Measurements from ENCODE around the gene ROMO1. TPM values are rescaled to one million over a fixed set of nuclear protein-coding genes. Genes with fewer than 3 reads are reported as not detected.

ROMO1 gene
- total and polyA plus RNA-seq, 10 of the 15 experiments (the other 5 are each of a cell fraction or from before 2014, with no cell fraction given) = 23.2 to 631 (median 352) TPM

DNA sequence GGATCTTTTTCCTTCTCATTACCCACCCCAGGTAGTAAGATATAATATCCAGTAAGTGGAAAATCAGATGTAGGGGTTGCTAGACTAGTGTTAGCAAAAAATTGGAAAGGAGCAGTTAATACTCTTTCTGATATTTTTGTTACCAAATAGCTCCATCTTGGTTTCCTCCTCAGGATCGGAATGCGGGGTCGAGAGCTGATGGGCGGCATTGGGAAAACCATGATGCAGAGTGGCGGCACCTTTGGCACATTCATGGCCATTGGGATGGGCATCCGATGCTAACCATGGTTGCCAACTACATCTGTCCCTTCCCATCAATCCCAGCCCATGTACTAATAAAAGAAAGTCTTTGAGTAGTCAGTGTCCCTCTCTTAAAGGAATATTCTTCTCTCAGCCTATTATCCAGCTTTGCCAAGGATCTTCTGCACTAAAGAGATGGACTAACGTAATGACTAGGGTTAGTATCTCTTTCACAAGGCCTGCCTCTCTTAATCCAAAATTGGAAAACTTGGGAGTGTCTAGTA, 1.5 kb downstream of the ROMO1 start (continued):
- TF ChIP-seq, protein P1, sequence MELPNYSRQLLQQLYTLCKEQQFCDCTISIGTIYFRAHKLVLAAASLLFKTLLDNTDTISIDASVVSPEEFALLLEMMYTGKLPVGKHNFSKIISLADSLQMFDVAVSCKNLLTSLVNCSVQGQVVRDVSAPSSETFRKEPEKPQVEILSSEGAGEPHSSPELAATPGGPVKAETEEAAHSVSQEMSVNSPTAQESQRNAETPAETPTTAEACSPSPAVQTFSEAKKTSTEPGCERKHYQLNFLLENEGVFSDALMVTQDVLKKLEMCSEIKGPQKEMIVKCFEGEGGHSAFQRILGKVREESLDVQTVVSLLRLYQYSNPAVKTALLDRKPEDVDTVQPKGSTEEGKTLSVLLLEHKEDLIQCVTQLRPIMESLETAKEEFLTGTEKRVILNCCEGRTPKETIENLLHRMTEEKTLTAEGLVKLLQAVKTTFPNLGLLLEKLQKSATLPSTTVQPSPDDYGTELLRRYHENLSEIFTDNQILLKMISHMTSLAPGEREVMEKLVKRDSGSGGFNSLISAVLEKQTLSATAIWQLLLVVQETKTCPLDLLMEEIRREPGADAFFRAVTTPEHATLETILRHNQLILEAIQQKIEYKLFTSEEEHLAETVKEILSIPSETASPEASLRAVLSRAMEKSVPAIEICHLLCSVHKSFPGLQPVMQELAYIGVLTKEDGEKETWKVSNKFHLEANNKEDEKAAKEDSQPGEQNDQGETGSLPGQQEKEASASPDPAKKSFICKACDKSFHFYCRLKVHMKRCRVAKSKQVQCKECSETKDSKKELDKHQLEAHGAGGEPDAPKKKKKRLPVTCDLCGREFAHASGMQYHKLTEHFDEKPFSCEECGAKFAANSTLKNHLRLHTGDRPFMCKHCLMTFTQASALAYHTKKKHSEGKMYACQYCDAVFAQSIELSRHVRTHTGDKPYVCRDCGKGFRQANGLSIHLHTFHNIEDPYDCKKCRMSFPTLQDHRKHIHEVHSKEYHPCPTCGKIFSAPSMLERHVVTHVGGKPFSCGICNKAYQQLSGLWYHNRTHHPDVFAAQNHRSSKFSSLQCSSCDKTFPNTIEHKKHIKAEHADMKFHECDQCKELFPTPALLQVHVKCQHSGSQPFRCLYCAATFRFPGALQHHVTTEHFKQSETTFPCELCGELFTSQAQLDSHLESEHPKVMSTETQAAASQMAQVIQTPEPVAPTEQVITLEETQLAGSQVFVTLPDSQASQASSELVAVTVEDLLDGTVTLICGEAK (IDR thresholded peaks at IDR 0.05; ENCODE audit: borderline replicate concordance) = no peak
- no peak for TF ChIP-seq MYB (IDR thresholded peaks at IDR 0.05; ENCODE audit: borderline replicate concordance, low read depth, low read length)
- TF ChIP-seq, protein P2, sequence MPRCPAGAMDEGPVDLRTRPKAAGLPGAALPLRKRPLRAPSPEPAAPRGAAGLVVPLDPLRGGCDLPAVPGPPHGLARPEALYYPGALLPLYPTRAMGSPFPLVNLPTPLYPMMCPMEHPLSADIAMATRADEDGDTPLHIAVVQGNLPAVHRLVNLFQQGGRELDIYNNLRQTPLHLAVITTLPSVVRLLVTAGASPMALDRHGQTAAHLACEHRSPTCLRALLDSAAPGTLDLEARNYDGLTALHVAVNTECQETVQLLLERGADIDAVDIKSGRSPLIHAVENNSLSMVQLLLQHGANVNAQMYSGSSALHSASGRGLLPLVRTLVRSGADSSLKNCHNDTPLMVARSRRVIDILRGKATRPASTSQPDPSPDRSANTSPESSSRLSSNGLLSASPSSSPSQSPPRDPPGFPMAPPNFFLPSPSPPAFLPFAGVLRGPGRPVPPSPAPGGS (IDR thresholded peaks at IDR 0.05; ENCODE audit: borderline replicate concordance, insufficient read depth, low read depth, low read length, poor library complexity, severe bottlenecking) = no peak
- TF ChIP-seq YBX1 (IDR thresholded peaks at IDR 0.05) = no peak
- TF ChIP-seq SMAD5 (IDR thresholded peaks at IDR 0.05; ENCODE audit: low read depth) = 0 out of 2 replicates have a peak, but pooled peaks have one; percentile 51
- no peak for TF ChIP-seq EGR1 (IDR thresholded peaks at IDR 0.05; ENCODE audit: borderline replicate concordance in 1 of 2, low read depth in 2 of 2, low read length in 2 of 2)
- TF ChIP-seq HCFC1 (IDR thresholded peaks at IDR 0.05; ENCODE audit: low read length) = no peak
- no peak for TF ChIP-seq BCL11A (IDR thresholded peaks at IDR 0.05; ENCODE audit: low read depth, low read length)
- TF ChIP-seq CHD2 (IDR thresholded peaks at IDR 0.05; ENCODE audit: borderline replicate concordance, low read depth, low read length) = no peak
- TF ChIP-seq, protein P3, sequence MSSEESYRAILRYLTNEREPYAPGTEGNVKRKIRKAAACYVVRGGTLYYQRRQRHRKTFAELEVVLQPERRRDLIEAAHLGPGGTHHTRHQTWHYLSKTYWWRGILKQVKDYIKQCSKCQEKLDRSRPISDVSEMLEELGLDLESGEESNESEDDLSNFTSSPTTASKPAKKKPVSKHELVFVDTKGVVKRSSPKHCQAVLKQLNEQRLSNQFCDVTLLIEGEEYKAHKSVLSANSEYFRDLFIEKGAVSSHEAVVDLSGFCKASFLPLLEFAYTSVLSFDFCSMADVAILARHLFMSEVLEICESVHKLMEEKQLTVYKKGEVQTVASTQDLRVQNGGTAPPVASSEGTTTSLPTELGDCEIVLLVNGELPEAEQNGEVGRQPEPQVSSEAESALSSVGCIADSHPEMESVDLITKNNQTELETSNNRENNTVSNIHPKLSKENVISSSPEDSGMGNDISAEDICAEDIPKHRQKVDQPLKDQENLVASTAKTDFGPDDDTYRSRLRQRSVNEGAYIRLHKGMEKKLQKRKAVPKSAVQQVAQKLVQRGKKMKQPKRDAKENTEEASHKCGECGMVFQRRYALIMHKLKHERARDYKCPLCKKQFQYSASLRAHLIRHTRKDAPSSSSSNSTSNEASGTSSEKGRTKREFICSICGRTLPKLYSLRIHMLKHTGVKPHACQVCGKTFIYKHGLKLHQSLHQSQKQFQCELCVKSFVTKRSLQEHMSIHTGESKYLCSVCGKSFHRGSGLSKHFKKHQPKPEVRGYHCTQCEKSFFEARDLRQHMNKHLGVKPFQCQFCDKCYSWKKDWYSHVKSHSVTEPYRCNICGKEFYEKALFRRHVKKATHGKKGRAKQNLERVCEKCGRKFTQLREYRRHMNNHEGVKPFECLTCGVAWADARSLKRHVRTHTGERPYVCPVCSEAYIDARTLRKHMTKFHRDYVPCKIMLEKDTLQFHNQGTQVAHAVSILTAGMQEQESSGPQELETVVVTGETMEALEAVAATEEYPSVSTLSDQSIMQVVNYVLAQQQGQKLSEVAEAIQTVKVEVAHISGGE (CRISPR knock-in tag; IDR thresholded peaks at IDR 0.05) = no peak
- TF ChIP-seq ZSCAN29 (IDR thresholded peaks at IDR 0.05) = no peak

Data from GM12878 (cell line).